Mammary epithelial cell (primary cell): ENCODE data around the gene IL11RA.

ENCODE experiments used
- EZH2 ChIP-seq: IDR thresholded peaks from 2 replicates; pipeline ENCODE4 v1.6.1; 2012; ENCODE audit warnings: low read length, inconsistent platforms, borderline replicate concordance
- TF ChIP-seq, protein P1 (sequence below), 2 donors: IDR thresholded peaks in 1 of 2; conservative IDR thresholded peaks in 1 of 2; 2 replicates each; pipeline ENCODE4 v1.5.1; 2011 to 2012; ENCODE audit warnings: inconsistent platforms in 2 of 2, low read length in 2 of 2, mild to moderate bottlenecking in 2 of 2, control low read depth in 1 of 2, low read depth in 1 of 2; ENCODE audit not compliant: insufficient read depth in 1 of 2; ENCODE audit errors: extremely low read depth in 1 of 2

GRCh38 chr9:34611811-34612787 lies 39.9 kb upstream of the IL11RA start, which contains the start of gene RPP25L:
- TF ChIP-seq, protein P1, sequence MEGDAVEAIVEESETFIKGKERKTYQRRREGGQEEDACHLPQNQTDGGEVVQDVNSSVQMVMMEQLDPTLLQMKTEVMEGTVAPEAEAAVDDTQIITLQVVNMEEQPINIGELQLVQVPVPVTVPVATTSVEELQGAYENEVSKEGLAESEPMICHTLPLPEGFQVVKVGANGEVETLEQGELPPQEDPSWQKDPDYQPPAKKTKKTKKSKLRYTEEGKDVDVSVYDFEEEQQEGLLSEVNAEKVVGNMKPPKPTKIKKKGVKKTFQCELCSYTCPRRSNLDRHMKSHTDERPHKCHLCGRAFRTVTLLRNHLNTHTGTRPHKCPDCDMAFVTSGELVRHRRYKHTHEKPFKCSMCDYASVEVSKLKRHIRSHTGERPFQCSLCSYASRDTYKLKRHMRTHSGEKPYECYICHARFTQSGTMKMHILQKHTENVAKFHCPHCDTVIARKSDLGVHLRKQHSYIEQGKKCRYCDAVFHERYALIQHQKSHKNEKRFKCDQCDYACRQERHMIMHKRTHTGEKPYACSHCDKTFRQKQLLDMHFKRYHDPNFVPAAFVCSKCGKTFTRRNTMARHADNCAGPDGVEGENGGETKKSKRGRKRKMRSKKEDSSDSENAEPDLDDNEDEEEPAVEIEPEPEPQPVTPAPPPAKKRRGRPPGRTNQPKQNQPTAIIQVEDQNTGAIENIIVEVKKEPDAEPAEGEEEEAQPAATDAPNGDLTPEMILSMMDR (conservative IDR thresholded peaks at IDR 0.05 in 1 of 2, IDR thresholded peaks at IDR 0.05 in 1 of 2; ENCODE audit: extremely low read depth in 1 of 2, insufficient read depth in 1 of 2, low read depth in 1 of 2, low read length in 2 of 2): no peak
- no peak for TF ChIP-seq EZH2
